IPS DF 6.9 (cell line): ENCODE results near the gene ENTPD1.

Experiments used
- DNase-seq: peaks from one replicate; pipeline ENCODE4 v3.0.0-alpha.2; 2013; ENCODE audit warnings: low read depth, low spot score
- H3K27ac ChIP-seq: one replicate; pipeline ENCODE4 v1.5.1; 2013; ENCODE audit warnings: low read length, control low read depth
- H3K27me3 ChIP-seq: 2 replicates; pipeline ENCODE4 v1.6.1; 2013; ENCODE audit warnings: mild to moderate bottlenecking, low read length; ENCODE audit not compliant: control insufficient read depth, insufficient read depth
- H3K36me3 ChIP-seq: 2 replicates; pipeline ENCODE4 v1.6.1; 2013; ENCODE audit warnings: low read length; ENCODE audit not compliant: control insufficient read depth, insufficient read depth
- H3K4me1 ChIP-seq: 2 replicates; pipeline ENCODE4 v1.6.1; 2013; ENCODE audit warnings: low read length; ENCODE audit not compliant: control insufficient read depth, insufficient read depth
- H3K4me3 ChIP-seq: 2 replicates; pipeline ENCODE4 v1.5.1; 2013; ENCODE audit warnings: mild to moderate bottlenecking, low read length
- H3K9me3 ChIP-seq: 2 replicates; pipeline ENCODE4 v1.6.1; 2013; ENCODE audit warnings: low read length, inconsistent platforms; ENCODE audit not compliant: control insufficient read depth, insufficient read depth
- WGBS: extraction: QIAGEN DNeasy Blood & Tissue Kit; methylation state at CpG from one replicate; pipeline ENCODE4 v1.1.7; 2013; ENCODE audit warnings: mixed read lengths, missing lambda C conversion rate; ENCODE audit not compliant: insufficient read length, insufficient coverage; 5-methylcytosine and 5-hydroxymethylcytosine counted together

Gene ENTPD1

GRCh38 chr10:95785317-95785716 is 29.4 kb downstream of the ENTPD1 start:
- Histone ChIP-seq H3K36me3 (no peaks in the 10 kb centered on the region), H3K27me3 (no peaks in the 10 kb centered on the region), H3K9me3 (no peaks in the 10 kb centered on the region), H3K4me3 (no peak overlapping the region), H3K27ac (no peak overlapping the region), H3K4me1 (no peaks in the 10 kb centered on the region)
- no peak for DNase-seq
- no CpG with 5 or more reads among the region's 1 CpG for WGBS

GRCh38 chr10:95785942-95786669 is 30.1 kb downstream of the ENTPD1 start:
- no peaks in the 10 kb centered on the region for H3K36me3 ChIP-seq
- whole genome bisulfite sequencing: no CpG with 5 or more reads among the region's 5 CpGs
- H3K4me1 ChIP-seq: no peaks in the 10 kb centered on the region
- DNase-seq: no peak
- no peak overlapping the region for H3K4me3 ChIP-seq
- H3K27ac ChIP-seq: no peak overlapping the region
- H3K27me3 ChIP-seq: no peaks in the 10 kb centered on the region
- H3K9me3 ChIP-seq: no peaks in the 10 kb centered on the region

DNA sequence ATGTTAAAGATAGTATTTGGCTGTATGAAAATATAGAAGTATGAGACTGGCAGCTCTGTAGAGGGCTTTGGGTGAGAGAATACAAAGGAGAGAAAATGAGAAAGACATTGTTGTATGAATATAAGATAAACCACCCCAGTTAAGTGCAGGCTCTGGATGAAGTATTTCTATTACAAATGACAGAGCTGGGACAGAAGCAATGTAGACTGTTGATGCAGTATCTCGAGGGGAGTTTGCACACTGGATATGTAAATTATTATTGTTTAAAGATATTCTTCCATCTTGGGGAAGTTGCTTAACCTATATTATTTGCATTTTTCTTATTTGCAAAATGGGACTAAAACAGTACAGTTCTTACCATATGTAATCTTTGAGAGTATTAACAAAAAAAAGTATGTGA is 31.5 kb downstream of the ENTPD1 start:
- no CpG with 5 or more reads among the region's 1 CpG for WGBS
- Histone ChIP-seq H3K27me3 (no peaks in the 10 kb centered on the region), H3K36me3 (no peaks in the 10 kb centered on the region), H3K4me1 (no peaks in the 10 kb centered on the region), H3K27ac (no peak overlapping the region), H3K9me3 (no peaks in the 10 kb centered on the region), H3K4me3 (no peak overlapping the region)
- no peak for DNase-seq

DNA sequence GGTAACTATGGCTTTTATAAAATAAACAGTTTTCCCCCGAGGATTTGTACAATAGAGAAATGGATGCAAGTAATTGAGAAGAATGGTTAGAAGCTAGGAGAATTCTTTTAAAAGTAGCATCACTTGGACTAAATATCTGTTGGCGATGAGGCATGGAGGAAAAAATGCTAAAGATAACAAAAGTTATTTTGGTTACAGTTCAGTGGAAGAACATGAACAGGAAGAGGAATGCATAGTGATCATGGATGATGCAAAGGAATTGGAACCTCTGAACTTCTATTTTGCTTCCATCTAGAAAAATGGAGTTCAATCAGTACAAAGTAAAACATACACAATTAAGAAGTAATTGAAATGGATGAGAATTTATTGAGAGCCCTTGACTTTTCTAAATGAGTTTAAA is 32.9 kb downstream of the ENTPD1 start:
- no peaks in the 10 kb centered on the region for H3K27me3 ChIP-seq
- H3K9me3 ChIP-seq: no peaks in the 10 kb centered on the region
- no peaks in the 10 kb centered on the region for H3K4me1 ChIP-seq
- DNase-seq: no peak
- no peak overlapping the region for H3K4me3 ChIP-seq
- no peaks in the 10 kb centered on the region for H3K36me3 ChIP-seq
- WGBS: no CpG with 5 or more reads among the region's 2 CpGs
- no peak overlapping the region for H3K27ac ChIP-seq

DNA sequence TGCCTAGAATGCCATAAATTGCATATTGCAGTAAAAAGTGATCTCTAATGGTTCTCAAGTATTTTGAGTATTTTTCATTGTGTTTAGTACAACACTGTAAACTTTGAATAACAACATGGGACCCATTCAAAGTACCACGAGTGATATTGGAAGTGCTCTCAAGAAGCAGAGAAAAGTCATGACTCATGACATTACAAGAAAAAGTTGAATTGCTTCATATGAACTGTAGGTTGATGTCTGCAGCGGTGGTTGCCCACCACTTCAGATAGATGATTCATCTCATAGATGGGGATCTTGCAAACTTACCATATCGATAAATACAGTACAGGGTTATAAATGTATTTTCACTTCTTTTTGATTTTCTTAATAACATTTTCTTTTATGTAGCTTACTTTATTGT is 33.9 kb downstream of the ENTPD1 start:
- Histone ChIP-seq H3K36me3 (no peaks in the 10 kb centered on the region), H3K9me3 (no peaks in the 10 kb centered on the region), H3K27me3 (no peaks in the 10 kb centered on the region), H3K4me3 (no peak overlapping the region), H3K27ac (no peak overlapping the region), H3K4me1 (no peaks in the 10 kb centered on the region)
- no CpG with 5 or more reads among the region's 3 CpGs for WGBS
- DNase-seq: no peak

GRCh38 chr10:95790982-95791381 is 35.0 kb downstream of the ENTPD1 start:
- no peak for DNase-seq
- Histone ChIP-seq H3K27ac (no peak overlapping the region), H3K27me3 (no peaks in the 10 kb centered on the region), H3K36me3 (no peaks in the 10 kb centered on the region), H3K9me3 (no peaks in the 10 kb centered on the region), H3K4me1 (no peaks in the 10 kb centered on the region), H3K4me3 (no peak overlapping the region)
- WGBS: no CpG with 5 or more reads among the region's 3 CpGs

DNA sequence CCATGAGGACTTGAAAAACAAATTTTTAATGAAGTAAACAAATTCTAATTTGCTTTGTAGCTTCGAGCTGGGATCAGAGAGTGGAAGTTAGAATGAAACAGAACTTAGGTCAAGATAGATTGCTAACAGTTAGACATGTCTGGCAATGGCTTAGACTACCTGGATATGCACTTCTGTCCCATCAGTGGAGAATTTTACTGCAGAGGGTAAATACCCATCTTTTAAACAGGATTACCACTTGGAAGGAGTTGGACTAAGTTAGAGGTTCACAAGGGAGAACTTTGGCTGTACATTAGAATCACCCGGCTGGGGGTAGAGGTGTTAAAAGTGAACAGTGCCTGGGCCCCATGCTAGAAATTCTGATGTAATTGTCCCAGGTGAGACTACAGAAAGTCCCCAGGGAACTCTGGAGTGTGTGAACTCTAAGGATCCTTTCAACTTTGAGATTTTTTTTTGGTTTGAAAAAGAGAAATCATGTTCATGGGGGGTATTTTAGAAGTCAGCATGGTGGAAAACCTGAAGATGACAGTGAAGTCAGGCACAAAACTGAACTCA is 35.5 kb downstream of the ENTPD1 start:
- WGBS: no CpG with 5 or more reads among the region's 2 CpGs

GRCh38 chr10:95792211-95792780 is 36.3 kb downstream of the ENTPD1 start:
- Histone ChIP-seq H3K36me3 (no peaks in the 10 kb centered on the region), H3K4me1 (no peaks in the 10 kb centered on the region), H3K27ac (no peak overlapping the region), H3K9me3 (no peaks in the 10 kb centered on the region), H3K4me3 (no peak overlapping the region), H3K27me3 (no peaks in the 10 kb centered on the region)
- no peak for DNase-seq
- no CpG with 5 or more reads among the region's 2 CpGs for WGBS

More for the DNA sequence above, 35.5 kb downstream of the ENTPD1 start:
- Histone ChIP-seq H3K9me3 (no peaks in the 10 kb centered on the region), H3K27me3 (no peaks in the 10 kb centered on the region), H3K4me3 (no peak overlapping the region), H3K27ac (no peak overlapping the region), H3K36me3 (no peaks in the 10 kb centered on the region), H3K4me1 (no peaks in the 10 kb centered on the region)
- DNase-seq: no peak

DNA sequence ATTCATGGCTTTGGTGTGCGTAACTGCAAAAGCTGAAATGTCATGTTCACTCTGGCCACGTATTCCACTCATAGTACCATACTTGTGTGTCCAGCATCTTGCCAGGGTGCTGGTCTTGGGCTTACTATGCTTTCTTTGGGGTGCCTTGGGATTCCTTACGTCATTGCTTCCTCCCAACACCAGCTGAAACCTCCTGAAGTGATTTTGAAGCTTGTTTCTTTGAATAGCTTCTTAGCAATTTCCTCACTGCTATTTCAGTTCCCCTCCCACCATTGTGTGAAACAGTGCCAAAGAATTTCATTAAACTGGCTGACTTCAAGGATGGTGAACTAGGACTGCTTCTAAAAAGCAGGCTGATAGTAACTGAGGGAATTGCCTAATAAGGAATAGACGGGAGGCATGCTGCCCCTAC is 36.9 kb downstream of the ENTPD1 start:
- no CpG with 5 or more reads among the region's 4 CpGs for WGBS
- DNase-seq: no peak
- Histone ChIP-seq H3K9me3 (no peaks in the 10 kb centered on the region), H3K4me1 (no peaks in the 10 kb centered on the region), H3K27ac (no peak overlapping the region), H3K27me3 (no peaks in the 10 kb centered on the region), H3K36me3 (no peaks in the 10 kb centered on the region), H3K4me3 (no peak overlapping the region)

DNA sequence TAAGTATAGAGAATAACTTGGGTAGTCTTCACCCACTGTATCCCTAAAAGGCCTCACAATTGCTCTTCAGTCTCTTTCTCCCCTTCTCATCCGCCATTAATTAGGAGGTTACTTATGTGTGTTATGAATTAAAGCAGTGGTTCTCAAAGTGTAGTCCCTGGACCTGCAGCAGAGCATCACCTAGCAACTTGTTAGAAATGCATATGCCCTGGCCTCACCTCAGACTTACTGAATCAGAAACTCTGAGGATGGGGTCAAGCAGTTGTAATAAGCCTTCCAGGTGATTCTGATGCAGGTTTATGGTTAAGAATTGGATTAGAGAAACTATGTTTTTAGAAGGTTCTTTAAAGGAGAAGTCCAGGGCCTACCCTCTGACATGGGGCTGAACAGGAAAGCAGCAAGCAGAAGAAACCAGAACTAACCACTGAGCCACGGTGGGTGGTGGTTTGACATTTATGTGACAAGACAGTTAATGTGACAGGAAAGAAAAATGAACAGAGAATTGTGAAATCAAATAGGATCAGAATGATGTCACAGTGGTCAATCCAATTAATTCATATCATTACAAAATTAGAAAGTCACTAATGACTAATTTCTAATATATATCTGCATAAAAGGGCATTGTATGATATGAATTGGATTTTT is 37.6 kb downstream of the ENTPD1 start:
- no peak for DNase-seq
- no CpG with 5 or more reads among the region's 2 CpGs for WGBS
- Histone ChIP-seq H3K9me3 (no peaks in the 10 kb centered on the region), H3K27me3 (no peaks in the 10 kb centered on the region), H3K27ac (no peak overlapping the region), H3K4me1 (no peaks in the 10 kb centered on the region), H3K36me3 (no peaks in the 10 kb centered on the region), H3K4me3 (no peak overlapping the region)
